DND-41 (cell line): ENCODE results near the gene LRRC47.

Source experiments
- CTCF ChIP-seq: IDR thresholded peaks from 2 replicates; pipeline ENCODE4 v1.5.1; 2012; ENCODE audit warnings: borderline replicate concordance, low read length, moderate library complexity, mild to moderate bottlenecking; ENCODE audit not compliant: poor library complexity, severe bottlenecking; ENCODE audit errors: extremely low read depth
- EZH2 ChIP-seq: IDR thresholded peaks from 3 replicates; pipeline ENCODE4 v1.6.1; 2012; ENCODE audit warnings: borderline replicate concordance, low read depth, mild to moderate bottlenecking, moderate library complexity, low read length, inconsistent platforms; ENCODE audit not compliant: severe bottlenecking

- TF ChIP-seq CTCF (no peak), EZH2 (no peak)
Observed at GRCh38 chr1:3750741-3751140, 45.6 kb downstream of the LRRC47 start.
